Measurements from ENCODE around the gene SMG6. TPM values are rescaled to one million over a fixed set of nuclear protein-coding genes. Genes with fewer than 3 reads are reported as not detected.

SMG6 gene
- total RNA-seq, 1 donor, result 42.7 TPM

- Histone ChIP-seq H4K20me1 (ENCODE audit: insufficient read depth, low read length) (peaks cover 12% of the 10 kb centered on the region), H3K4me3 (ENCODE audit: insufficient read depth, low read length) (peak overlapping the region; percentile 91), H3K4me1 (ENCODE audit: insufficient read depth, low read length) (peaks cover 20% of the 10 kb centered on the region), H3K9me3 (ENCODE audit: low read depth, low read length) (no peaks in the 10 kb centered on the region), H3K4me2 (ENCODE audit: insufficient read depth, low read length) (peak overlapping the region; percentile 97), H3K27ac (ENCODE audit: low read depth, low read length) (peak overlapping the region; percentile 60), H3K36me3 (ENCODE audit: insufficient read depth, low read length) (peaks cover 27% of the 10 kb centered on the region), H3K79me2 (ENCODE audit: insufficient read depth, low read length) (peaks cover 45% of the 10 kb centered on the region), H3K27me3 (ENCODE audit: insufficient read depth, low read length) (no peaks in the 10 kb centered on the region), H2AFZ (ENCODE audit: low read length) (peak overlapping the region; percentile 72)
- no peak for TF ChIP-seq CTCF (IDR thresholded peaks at IDR 0.05; ENCODE audit: extremely low read depth, low read depth, low read length)
- peak; percentile 98 for DNase-seq (ENCODE audit: insufficient read length, low spot score, missing footprints)
These were observed 34.1 kb upstream of the SMG6 start for GRCh38 chr17:2337544-2338314.

- Histone ChIP-seq H3K4me1 (ENCODE audit: insufficient read depth, low read length) (peaks cover 20% of the 10 kb centered on the region), H2AFZ (ENCODE audit: low read length) (peak within 1 kb of the TSS; percentile 91), H3K4me3 (ENCODE audit: insufficient read depth, low read length) (peak within 1 kb of the TSS; percentile 91), H3K79me2 (ENCODE audit: insufficient read depth, low read length) (peaks cover 45% of the 10 kb centered on the region), H3K9me3 (ENCODE audit: low read depth, low read length) (no peaks in the 10 kb centered on the region), H4K20me1 (ENCODE audit: insufficient read depth, low read length) (peaks cover 12% of the 10 kb centered on the region), H3K27ac (ENCODE audit: low read depth, low read length) (peak within 1 kb of the TSS; percentile 67), H3K4me2 (ENCODE audit: insufficient read depth, low read length) (peak within 1 kb of the TSS; percentile 97), H3K36me3 (ENCODE audit: insufficient read depth, low read length) (peaks cover 34% of the 10 kb centered on the region), H3K27me3 (ENCODE audit: insufficient read depth, low read length) (no peaks in the 10 kb centered on the region)
- DNase-seq (ENCODE audit: insufficient read length, low spot score, missing footprints), result peak; percentile 81
- no peak for TF ChIP-seq CTCF (IDR thresholded peaks at IDR 0.05; ENCODE audit: extremely low read depth, low read depth, low read length)
These were observed 33.4 kb upstream of the SMG6 start, which contains the start of gene SGSM2 for GRCh38 chr17:2336852-2337543. TSS of gene SGSM2 (plus strand) at chr17:2337501. CDS start at chr17:2337689, 188 bp downstream.

GRCh38 chr17:2336215-2336851 is 32.7 kb upstream of the SMG6 start, which contains the start of gene TSR1:
TSS of gene TSR1 (minus strand) at chr17:2336457. CDS start at chr17:2336427, 30 bp downstream.
- Histone ChIP-seq H3K4me3 (ENCODE audit: insufficient read depth, low read length) (peak within 1 kb of the TSS; percentile 91), H3K36me3 (ENCODE audit: insufficient read depth, low read length) (peaks cover 40% of the 10 kb centered on the region), H3K4me1 (ENCODE audit: insufficient read depth, low read length) (peaks cover 20% of the 10 kb centered on the region), H3K9me3 (ENCODE audit: low read depth, low read length) (no peaks in the 10 kb centered on the region), H2AFZ (ENCODE audit: low read length) (peak within 1 kb of the TSS; percentile 91), H3K27ac (ENCODE audit: low read depth, low read length) (peak within 1 kb of the TSS; percentile 67), H3K4me2 (ENCODE audit: insufficient read depth, low read length) (peak within 1 kb of the TSS; percentile 97), H3K79me2 (ENCODE audit: insufficient read depth, low read length) (peaks cover 47% of the 10 kb centered on the region), H3K27me3 (ENCODE audit: insufficient read depth, low read length) (no peaks in the 10 kb centered on the region), H4K20me1 (ENCODE audit: insufficient read depth, low read length) (peaks cover 10% of the 10 kb centered on the region)
- no peak for TF ChIP-seq CTCF (IDR thresholded peaks at IDR 0.05; ENCODE audit: extremely low read depth, low read depth, low read length)
- DNase-seq (ENCODE audit: insufficient read length, low spot score, missing footprints), result peak; percentile 100

All from osteoblast (primary cell).